ENCODE results near the gene RYR1.
"Not testable (repeated sequence)": the region's sequence is repeated elsewhere in the genome, so short reads cannot be mapped to it uniquely, and the experiment has no call there.

- not testable (repeated sequence) for TF ChIP-seq EZH2 (IDR thresholded peaks at IDR 0.05; ENCODE audit: insufficient read depth, poor library complexity, severe bottlenecking); EZH2phosphoT487 (IDR thresholded peaks at IDR 0.05; ENCODE audit: insufficient read depth, low read depth)
These were observed 23.1 kb upstream of the RYR1 start for GRCh38 chr19:38410407-38410806.

Data from GM23248 (cell line).